WTC11 (cell line): ENCODE data around the gene SYCE1L. TPM values are rescaled to one million over a fixed set of nuclear protein-coding genes. Genes with fewer than 3 reads are reported as not detected.
A peak's percentile ranks its signal among the peaks of the same experiment; 100 is the strongest.

Experiments
- ATAC-seq: fragments of 200-7000 bp; cut with Tn5 transposase; 2 replicates; pipeline ENCODE4 v1.10.0; 2021; ENCODE audit warnings: mild to moderate bottlenecking, moderate library complexity
- CTCF ChIA-PET: fragments of 300-600 bp; sonication (Branson Sonifier 250); formaldehyde crosslinking; loops from one replicate; lab custom pipeline; 2021; ENCODE audit warnings: antibody characterized with exemption; lab: Charles Lee
- POLR2A ChIA-PET: fragments of 350-600 bp; sonication (Branson Sonifier 250); formaldehyde crosslinking; loops from one replicate; lab custom pipeline; 2021; ENCODE audit warnings: antibody characterized with exemption; lab: Charles Lee
- DNase-seq: peaks from one replicate; pipeline ENCODE4 v3.0.0; 2021; ENCODE audit warnings: low spot score
- H3K27ac Mint-ChIP-seq: 2 replicates; pipeline ENCODE4 v1.8.0; 2021; ENCODE audit warnings: mixed read lengths
- H3K27me3 Mint-ChIP-seq: 2 replicates; pipeline ENCODE4 v1.8.0; 2021; ENCODE audit warnings: low read depth, mild to moderate bottlenecking, moderate library complexity, mixed read lengths
- H3K36me3 Mint-ChIP-seq: 2 replicates; pipeline ENCODE4 v1.8.0; 2021; ENCODE audit warnings: mixed read lengths
- H3K4me1 Mint-ChIP-seq: 2 replicates; pipeline ENCODE4 v1.8.0; 2022; ENCODE audit warnings: mixed read lengths
- H3K4me3 Mint-ChIP-seq: 2 replicates; pipeline ENCODE4 v1.8.0; 2021; ENCODE audit warnings: mild to moderate bottlenecking, moderate library complexity, mixed read lengths
- H3K9me3 Mint-ChIP-seq: 2 replicates; pipeline ENCODE4 v1.8.0; 2021; ENCODE audit warnings: mixed read lengths
- AR ChIP-seq: fragments of 250-450 bp; sonication (Bioruptor Pico); IDR thresholded peaks from 2 replicates; pipeline ENCODE4 v1.9.0; 2021; ENCODE audit warnings: mild to moderate bottlenecking
- E2F1 ChIP-seq: sonication (generic); formaldehyde crosslinking; IDR thresholded peaks from 2 replicates; pipeline ENCODE4 v1.8.0; 2022; ENCODE audit warnings: mild to moderate bottlenecking, missing genetic modification reagents
- EMX1 ChIP-seq: fragments of 250-450 bp; sonication (Bioruptor Pico); IDR thresholded peaks from 2 replicates; pipeline ENCODE4 v1.8.0; 2021; ENCODE audit warnings: mild to moderate bottlenecking
- ETV6 ChIP-seq: sonication (generic); formaldehyde crosslinking; IDR thresholded peaks from 2 replicates; pipeline ENCODE4 v1.8.1; 2022; ENCODE audit warnings: mild to moderate bottlenecking, missing genetic modification reagents
- GABPB1 ChIP-seq: sonication (generic); formaldehyde crosslinking; IDR thresholded peaks from 2 replicates; pipeline ENCODE4 v1.8.1; 2023; ENCODE audit warnings: mild to moderate bottlenecking, missing genetic modification reagents
- GTF2I ChIP-seq: fragments of 250-450 bp; sonication (Bioruptor Pico); conservative IDR thresholded peaks from 2 replicates; pipeline ENCODE4 v1.4.0; 2021; ENCODE audit warnings: mild to moderate bottlenecking
- HMGA2 ChIP-seq: fragments of 250-450 bp; sonication (Bioruptor Pico); IDR thresholded peaks from 2 replicates; pipeline ENCODE4 v1.4.0; 2021; ENCODE audit warnings: mild to moderate bottlenecking, moderate library complexity
- JAZF1 ChIP-seq: fragments of 250-450 bp; sonication (Bioruptor Pico); IDR thresholded peaks from 2 replicates; pipeline ENCODE4 v1.9.0; 2021; ENCODE audit warnings: moderate library complexity, mild to moderate bottlenecking, inconsistent platforms
- MAX ChIP-seq: sonication (generic); formaldehyde crosslinking; IDR thresholded peaks from 2 replicates; pipeline ENCODE4 v1.8.0; 2022; ENCODE audit warnings: mild to moderate bottlenecking, missing genetic modification reagents
- MLX ChIP-seq: sonication (generic); formaldehyde crosslinking; IDR thresholded peaks from 2 replicates; pipeline ENCODE4 v1.8.1; 2023; ENCODE audit warnings: mild to moderate bottlenecking, missing genetic modification reagents, moderate library complexity
- MYBL2 ChIP-seq: sonication (generic); formaldehyde crosslinking; IDR thresholded peaks from 2 replicates; pipeline ENCODE4 v1.8.1; 2023; ENCODE audit warnings: mild to moderate bottlenecking, moderate library complexity, missing genetic modification reagents
- NFE2L1 ChIP-seq: sonication (generic); formaldehyde crosslinking; IDR thresholded peaks from 2 replicates; pipeline ENCODE4 v1.8.1; 2023; ENCODE audit warnings: missing genetic modification reagents
- PRRX2 ChIP-seq: fragments of 250-450 bp; sonication (Bioruptor Pico); IDR thresholded peaks from 2 replicates; pipeline ENCODE4 v1.8.0; 2021; ENCODE audit warnings: mild to moderate bottlenecking
- RORB ChIP-seq: fragments of 250-450 bp; sonication (Bioruptor Pico); IDR thresholded peaks from 2 replicates; pipeline ENCODE4 v1.9.0; 2021; ENCODE audit warnings: mild to moderate bottlenecking
- SMAD4 ChIP-seq: sonication (generic); formaldehyde crosslinking; IDR thresholded peaks from 2 replicates; pipeline ENCODE4 v1.8.0; 2022; ENCODE audit warnings: mild to moderate bottlenecking, missing genetic modification reagents
- TCF7 ChIP-seq: sonication (generic); formaldehyde crosslinking; IDR thresholded peaks from 2 replicates; pipeline ENCODE4 v1.8.0; 2022; ENCODE audit warnings: mild to moderate bottlenecking, low read depth, missing genetic modification reagents, moderate library complexity
- ZMAT4 ChIP-seq: fragments of 250-450 bp; sonication (Bioruptor Pico); IDR thresholded peaks from 2 replicates; pipeline ENCODE4 v1.9.0; 2021; ENCODE audit warnings: mild to moderate bottlenecking
- ZNF138 ChIP-seq: sonication (generic); formaldehyde crosslinking; conservative IDR thresholded peaks from 2 replicates; pipeline ENCODE4 v1.8.1; 2022; ENCODE audit warnings: mild to moderate bottlenecking, moderate library complexity, missing genetic modification reagents
- ZNF219 ChIP-seq: sonication (generic); formaldehyde crosslinking; IDR thresholded peaks from 2 replicates; pipeline ENCODE4 v1.8.0; 2023; ENCODE audit warnings: missing genetic modification reagents, mild to moderate bottlenecking, borderline replicate concordance
- ZNF232 ChIP-seq: sonication (generic); formaldehyde crosslinking; IDR thresholded peaks from 2 replicates; pipeline ENCODE4 v1.8.0; 2022; ENCODE audit warnings: mild to moderate bottlenecking, missing genetic modification reagents
- ZNF512 ChIP-seq: sonication (generic); formaldehyde crosslinking; IDR thresholded peaks from 2 replicates; pipeline ENCODE4 v1.8.1; 2022; ENCODE audit warnings: missing genetic modification reagents, borderline replicate concordance
- ZNF671 ChIP-seq: fragments of 250-450 bp; sonication (Bioruptor Pico); IDR thresholded peaks from 2 replicates; pipeline ENCODE4 v1.8.0; 2021; ENCODE audit warnings: mild to moderate bottlenecking
- total RNA-seq: library from RNA; stranded (reverse); gene quantifications from 3 replicates; pipeline ENCODE4 v1.2.3, GENCODE V29; 2021

SYCE1L gene
- total RNA-seq, 1 experiment from 2014 or later: 7.0 TPM

GRCh38 chr16:77214411-77215138, 15.4 kb downstream of the SYCE1L start:
- Mint-ChIP-seq H3K4me1 (peaks cover 20% of the 10 kb centered on the region), H3K27ac (no peak overlapping the region), H3K27me3 (peaks cover 7% of the 10 kb centered on the region), H3K9me3 (no peaks in the 10 kb centered on the region), H3K36me3 (0 out of 2 replicates have a peak, but pooled peaks cover 3% of the 10 kb centered on the region), H3K4me3 (no peak overlapping the region)
- ATAC-seq: no peak
- no peak for DNase-seq
- TF ChIP-seq HMGA2 (CRISPR knock-in tag) (0 out of 2 replicates have a peak, but pooled peaks have one; percentile 12), RORB (CRISPR knock-in tag) (no peak)
- CTCF ChIA-PET: interaction anchor here (1.3 kb wide), 1 partner anchor 8 kb away, joined by 8 read pairs; no protein-coding TSS in a partner anchor
- POLR2A ChIA-PET: no interaction called here

- POLR2A ChIA-PET: no interaction called here
Observed at GRCh38 chr16:77219437-77219836, 20.2 kb downstream of the SYCE1L start.

GRCh38 chr16:77220427-77220826, 21.2 kb downstream of the SYCE1L start:
- H3K4me1 Mint-ChIP-seq: peaks cover 14% of the 10 kb centered on the region
- CTCF ChIA-PET: no interaction called here
- POLR2A ChIA-PET: interaction anchor here (0.5 kb wide), 1 partner anchor 1439 kb away, joined by 4 read pairs; no protein-coding TSS in a partner anchor
- TF ChIP-seq PRRX2 (CRISPR knock-in tag) (no peak), MLX (no peak), ZNF219 (CRISPR knock-in tag) (no peak), AR (no peak), TCF7 (CRISPR knock-in tag) (no peak), MYBL2 (CRISPR knock-in tag) (no peak), EMX1 (CRISPR knock-in tag) (no peak), SMAD4 (CRISPR knock-in tag) (no peak), ZMAT4 (CRISPR knock-in tag) (no peak), ZNF671 (CRISPR knock-in tag) (no peak)
- TF ChIP-seq, all 79 proteins: peak for 0
- Mint-ChIP-seq H3K4me3 (no peak overlapping the region), H3K36me3 (0 out of 2 replicates have a peak, but pooled peaks cover 3% of the 10 kb centered on the region), H3K27ac (no peak overlapping the region), H3K9me3 (no peaks in the 10 kb centered on the region), H3K27me3 (no peaks in the 10 kb centered on the region)
- ATAC-seq (peak; percentile 29), DNase-seq (no peak)

More at GRCh38 chr16:77219437-77219836, 20.2 kb downstream of the SYCE1L start:
- no peaks in the 10 kb centered on the region for H3K9me3 Mint-ChIP-seq
- DNase-seq (no peak), ATAC-seq (no peak)
- no peak for TF ChIP-seq ETV6 (CRISPR knock-in tag)
- no peak for TF ChIP-seq E2F1
- no peaks in the 10 kb centered on the region for H3K27me3 Mint-ChIP-seq
- H3K4me3 Mint-ChIP-seq: no peak overlapping the region
- CTCF ChIA-PET: interaction anchor here (0.5 kb wide), 1 partner anchor 1696 kb away, joined by 4 read pairs; no protein-coding TSS in a partner anchor
- H3K36me3 Mint-ChIP-seq: 0 out of 2 replicates have a peak, but pooled peaks cover 3% of the 10 kb centered on the region
- H3K4me1 Mint-ChIP-seq: peaks cover 16% of the 10 kb centered on the region
- no peak overlapping the region for H3K27ac Mint-ChIP-seq

- Mint-ChIP-seq H3K4me1 (peaks cover 14% of the 10 kb centered on the region), H3K27me3 (no peaks in the 10 kb centered on the region), H3K27ac (no peak overlapping the region), H3K4me3 (no peak overlapping the region), H3K36me3 (no peaks in the 10 kb centered on the region), H3K9me3 (no peaks in the 10 kb centered on the region)
- CTCF ChIA-PET: interaction anchor here (0.6 kb wide), 1 partner anchor 349 kb away, joined by 3 read pairs; no protein-coding TSS in a partner anchor
- ATAC-seq (no peak), DNase-seq (no peak)
- POLR2A ChIA-PET: no interaction called here
- TF ChIP-seq GABPB1: no peak
- no peak for TF ChIP-seq ZNF671 (CRISPR knock-in tag)
- TF ChIP-seq ZNF138 (CRISPR knock-in tag): no peak
- no peak for TF ChIP-seq JAZF1
- no peak for TF ChIP-seq GTF2I (CRISPR knock-in tag)
- no peak for TF ChIP-seq ZNF232 (CRISPR knock-in tag)
- TF ChIP-seq ZNF512 (CRISPR knock-in tag): no peak
- TF ChIP-seq MAX (CRISPR knock-in tag): no peak
- TF ChIP-seq NFE2L1 (CRISPR knock-in tag): no peak
Observed at GRCh38 chr16:77221482-77221881, 22.3 kb downstream of the SYCE1L start.
